B cell (primary cell): ENCODE results near the gene RNASE4. TPM values are rescaled to one million over a fixed set of nuclear protein-coding genes. Genes with fewer than 3 reads are reported as not detected.

Experiments used
- ATAC-seq: fragments of 200-7000 bp; cut with Tn5 transposase; one replicate; pipeline ENCODE4 v1.10.0; 2021; ENCODE audit warnings: low read depth, mild to moderate bottlenecking, moderate number of reproducible peaks, moderate library complexity
- CTCF ChIA-PET: fragments of 350-600 bp; sonication (Branson Sonifier 250); formaldehyde crosslinking; loops from one replicate; lab custom pipeline; 2021; ENCODE audit warnings: antibody characterized with exemption, inconsistent platforms; lab: Charles Lee
- POLR2A ChIA-PET: fragments of 350-600 bp; sonication (Branson Sonifier 250); formaldehyde crosslinking; loops from one replicate; lab custom pipeline; 2021; ENCODE audit warnings: antibody characterized with exemption; lab: Charles Lee
- DNase-seq: peaks from one replicate; pipeline ENCODE4 v3.0.0; 2013
- H2AFZ ChIP-seq: 2 replicates; pipeline ENCODE4 v1.6.1; 2012; ENCODE audit warnings: mild to moderate bottlenecking, low read depth, low read length; ENCODE audit not compliant: insufficient read depth, poor library complexity, severe bottlenecking
- H3K27ac ChIP-seq, 2 donors: 1 replicate in 1 of 2; 2 replicates in 1 of 2; pipeline ENCODE4 v1.5.1; 2012 to 2013; ENCODE audit warnings: low read length in 2 of 2, mild to moderate bottlenecking in 2 of 2, moderate library complexity in 1 of 2
- H3K27me3 ChIP-seq, 4 experiments: fragments of 200-600 bp in 1 of 4; sonication (generic) in 1 of 4; replicated peaks in 1 of 4; 1 replicate in 2 of 4; 2 replicates in 2 of 4; pipeline versions ENCODE4 v1.6.1 to v1.7.0; 2013 to 2016; ENCODE audit warnings: low read length in 3 of 4, mild to moderate bottlenecking in 2 of 4, mixed read lengths in 1 of 4, moderate library complexity in 1 of 4; ENCODE audit not compliant: insufficient read depth in 4 of 4, control insufficient read depth in 3 of 4; ENCODE audit errors: control extremely low read depth in 1 of 4
- H3K36me3 ChIP-seq, 2 experiments: replicated peaks in 1 of 2; 1 replicate in 1 of 2; 2 replicates in 1 of 2; pipeline versions ENCODE4 v1.6.1 to v1.7.1; 2013; ENCODE audit warnings: low read length in 1 of 2; ENCODE audit not compliant: insufficient read depth in 2 of 2, control insufficient read depth in 1 of 2; ENCODE audit errors: control extremely low read depth in 1 of 2, extremely low read depth in 1 of 2
- H3K4me1 ChIP-seq, 2 donors: fragments of 200-600 bp in 1 of 2; sonication (generic) in 1 of 2; 1 replicate in 1 of 2; 2 replicates in 1 of 2; pipeline versions ENCODE4 v1.5.1 to v1.6.1; 2013 to 2017; ENCODE audit warnings: low read length in 2 of 2; ENCODE audit not compliant: control insufficient read depth in 2 of 2, insufficient read depth in 2 of 2
- H3K4me2 ChIP-seq: replicated peaks from 2 replicates; pipeline ENCODE3; 2012; ENCODE audit warnings: mild to moderate bottlenecking, low read depth, low read length; ENCODE audit not compliant: poor library complexity, severe bottlenecking
- H3K4me3 ChIP-seq, 5 experiments: fragments of 200-600 bp in 1 of 5; sonication (generic) in 1 of 5; 1 replicate in 3 of 5; 2 replicates in 2 of 5; pipeline versions ENCODE4 v1.5.1 to v1.7.0; 2011 to 2016; ENCODE audit warnings: low read length in 4 of 5, mild to moderate bottlenecking in 4 of 5, low read depth in 2 of 5, control low read depth in 1 of 5, moderate library complexity in 1 of 5; ENCODE audit not compliant: insufficient read depth in 1 of 5; ENCODE audit errors: control extremely low read depth in 1 of 5, extremely low read depth in 1 of 5
- H3K79me2 ChIP-seq: fragments of 200-600 bp; sonication (generic); one replicate; pipeline ENCODE4 v1.6.0; 2016; ENCODE audit warnings: low read length; ENCODE audit not compliant: control insufficient read depth, insufficient read depth
- H3K9ac ChIP-seq: fragments of 200-600 bp; sonication (generic); 2 replicates; pipeline ENCODE4 v1.6.1; 2017; ENCODE audit warnings: mild to moderate bottlenecking, low read length, moderate library complexity
- H3K9me3 ChIP-seq, 3 donors: one replicate each; pipeline versions ENCODE4 v1.6.1 to v1.7.1; 2013; ENCODE audit warnings: low read length in 2 of 3; ENCODE audit not compliant: control insufficient read depth in 2 of 3, insufficient read depth in 1 of 3; ENCODE audit errors: control extremely low read depth in 1 of 3
- H4K20me1 ChIP-seq: 2 replicates; pipeline ENCODE4 v1.6.0; 2012; ENCODE audit warnings: mild to moderate bottlenecking, low read length; ENCODE audit not compliant: insufficient read depth, control insufficient read depth, poor library complexity, severe bottlenecking
- H3K27ac Mint-ChIP-seq: one replicate; pipeline ENCODE4 v1.8.0; 2021; ENCODE audit warnings: mixed read lengths
- H3K27me3 Mint-ChIP-seq: one replicate; pipeline ENCODE4 v1.8.0; 2021; ENCODE audit warnings: mixed read lengths
- H3K4me1 Mint-ChIP-seq: one replicate; pipeline ENCODE4 v1.8.0; 2021; ENCODE audit warnings: mixed read lengths
- H3K4me3 Mint-ChIP-seq: one replicate; pipeline ENCODE4 v1.8.0; 2021; ENCODE audit warnings: mixed read lengths
- H3K9me3 Mint-ChIP-seq: one replicate; pipeline ENCODE4 v1.8.0; 2022; ENCODE audit warnings: mixed read lengths; ENCODE audit not compliant: insufficient read depth
- CTCF ChIP-seq: fragments of 200-600 bp; IDR thresholded peaks from one replicate; pipeline ENCODE4 v1.8.0; 2022; ENCODE audit warnings: antibody characterized with exemption, mild to moderate bottlenecking
- EZH2 ChIP-seq: IDR thresholded peaks from 2 replicates; pipeline ENCODE4 v1.6.1; 2012; ENCODE audit warnings: borderline replicate concordance, low read depth, mild to moderate bottlenecking, moderate library complexity, low read length; ENCODE audit not compliant: insufficient read depth, poor library complexity, severe bottlenecking
- WGBS: methylation state at CpG from one replicate; pipeline ENCODE4 v1.1.5; 2013; ENCODE audit warnings: missing lambda C conversion rate; ENCODE audit not compliant: insufficient coverage; 5-methylcytosine and 5-hydroxymethylcytosine counted together
- intact Hi-C: fragments of 100-400 bp; cut with micrococcal nuclease; formaldehyde crosslinking; loops from one replicate; pipeline ENCODE4 v1.10.0; 2022
- polyA plus RNA-seq: library from polyadenylated mRNA; depleted of rRNA; stranded (reverse); fragments of >200 nt; gene quantifications from 2 replicates; pipeline ENCODE4 v1.2.3, GENCODE V29; 2012
- total RNA-seq, 2 donors: library from RNA; stranded (reverse); fragments of 120-200 nt in 1 of 2; gene quantifications; 1 replicate in 1 of 2; 2 replicates in 1 of 2; pipeline versions ENCODE4 v1.2.3 to v1.2.4, GENCODE V29; 2013 to 2022

Gene RNASE4
- total and polyA plus RNA-seq, 2 donors (not counting 1 experiment from before 2014, with no cell fraction given) = 1.8 TPM

GRCh38 chr14:20680363-20680762 lies 4.0 kb upstream of the RNASE4 start:
- DNase-seq = peak; percentile 53
- WGBS = 65% methylated on average over 6 of the region's 8 CpGs
- ATAC-seq = no peak
- POLR2A ChIA-PET = interaction anchor here (2.1 to 5.8 kb wide), 2 partner anchors 12 to 219 kb away, joined by 7 to 42 read pairs; partner anchors contain the start of gene PIP4P1
- H3K79me2 ChIP-seq = no peaks in the 10 kb centered on the region
- no peaks in the 10 kb centered on the region for H3K36me3 ChIP-seq
- H2AFZ ChIP-seq = no peak overlapping the region
- peaks cover 18% of the 10 kb centered on the region for H3K4me1 Mint-ChIP-seq
- intact Hi-C loops = loop anchor here (2.0 to 5.0 kb wide), 2 partner anchors 268 to 292 kb away; partner anchors contain the start of gene TEP1
- H4K20me1 ChIP-seq = no peaks in the 10 kb centered on the region
- H3K27ac ChIP-seq = no peak overlapping the region
- H3K9me3 Mint-ChIP-seq = no peaks in the 10 kb centered on the region
- no peaks in the 10 kb centered on the region for H3K27me3 Mint-ChIP-seq
- peak overlapping the region in 2 of 5 experiments; percentile 81 to 92 for H3K4me3 ChIP-seq
- peaks cover 31 to 48% of the 10 kb centered on the region in 2 donors for H3K4me1 ChIP-seq
- no peak for TF ChIP-seq CTCF
- no peak for TF ChIP-seq EZH2
- H3K27me3 ChIP-seq = no peaks in the 10 kb centered on the region
- H3K27ac Mint-ChIP-seq = no peak overlapping the region
- peak overlapping the region; percentile 87 for H3K9ac ChIP-seq
- no peaks in the 10 kb centered on the region for H3K9me3 ChIP-seq
- H3K4me3 Mint-ChIP-seq = no peak overlapping the region
- CTCF ChIA-PET = interaction anchor here (1.3 to 20.0 kb wide), 12 partner anchors 10 to 353 kb away, joined by 4 to 445 read pairs (median 20); partner anchors contain the start of gene TEP1
- peak overlapping the region; percentile 76 for H3K4me2 ChIP-seq

GRCh38 chr14:20680843-20681347 lies 3.5 kb upstream of the RNASE4 start:
- Histone ChIP-seq H3K9ac (peak overlapping the region; percentile 87), H3K4me3 (peak overlapping the region; percentile 81 to 95 (median 92)), H4K20me1 (no peaks in the 10 kb centered on the region), H3K27me3 (no peaks in the 10 kb centered on the region), H3K79me2 (no peaks in the 10 kb centered on the region), H3K9me3 (no peaks in the 10 kb centered on the region), H3K27ac (peak overlapping the region; percentile 92 to 94), H3K4me2 (peak overlapping the region; percentile 76), H3K4me1 (peaks cover 31 to 48% of the 10 kb centered on the region in 2 donors), H2AFZ (no peak overlapping the region), H3K36me3 (no peaks in the 10 kb centered on the region)
- no peak for TF ChIP-seq EZH2
- no peak for TF ChIP-seq CTCF
- Mint-ChIP-seq H3K27me3 (no peaks in the 10 kb centered on the region), H3K9me3 (no peaks in the 10 kb centered on the region), H3K27ac (no peak overlapping the region), H3K4me3 (no peak overlapping the region), H3K4me1 (peaks cover 15% of the 10 kb centered on the region)
- DNase-seq (no peak), ATAC-seq (peak; percentile 29)
- 19% methylated on average over 6 of the region's 7 CpGs for WGBS
- ChIA-PET POLR2A (interaction anchor here (0.7 to 5.8 kb wide), 10 partner anchors 10 to 357 kb away, joined by 3 to 42 read pairs (median 8); partner anchors contain the start of genes PARP2, PIP4P1, RNASE6 and TEP1), CTCF (interaction anchor here (0.8 to 20.0 kb wide), 20 partner anchors 10 to 353 kb away, joined by 3 to 445 read pairs (median 6); partner anchors contain the start of genes PARP2, PIP4P1 and TEP1)
- intact Hi-C loops = loop anchor here (1.0 to 5.0 kb wide), 5 partner anchors 13 to 291 kb away; partner anchors contain the start of genes PIP4P1 and TEP1
